H1 (cell line): ENCODE data around the gene NCEH1. TPM values are rescaled to one million over a fixed set of nuclear protein-coding genes. Genes with fewer than 3 reads are reported as not detected.

Experiments used
- GTF2F1 ChIP-seq: IDR thresholded peaks from 2 replicates; pipeline ENCODE4 v1.6.1; 2012; ENCODE audit warnings: low read depth, low read length, improper control_type of control experiment, borderline replicate concordance
- RXRA ChIP-seq: IDR thresholded peaks from 2 replicates; pipeline ENCODE4 v1.6.1; 2011; ENCODE audit warnings: low read depth, mild to moderate bottlenecking, low read length, moderate library complexity; ENCODE audit not compliant: insufficient read depth
- TAF7 ChIP-seq: optimal IDR thresholded peaks from 2 replicates; pipeline ENCODE3; 2011; ENCODE audit warnings: low read depth, mild to moderate bottlenecking, inconsistent platforms, low read length, moderate library complexity, borderline replicate concordance
- TCF12 ChIP-seq: IDR thresholded peaks from 2 replicates; pipeline ENCODE4 v1.6.1; 2011; ENCODE audit warnings: low read depth, mild to moderate bottlenecking, low read length
- polyA plus RNA-seq, 7 experiments: library from polyadenylated mRNA; depleted of rRNA in 3 of 7; stranded (reverse) in 5 of 7; unstranded in 2 of 7; fragments of >200 nt in 5 of 7; fragments of 200-250 nt in 2 of 7; gene quantifications; 1 replicate in 5 of 7; 2 replicates in 1 of 7; 4 replicates in 1 of 7; pipeline versions ENCODE4 v1.2.1 to v1.2.3, GENCODE V29; 2011 to 2013; ENCODE audit warnings: missing spikeins in 2 of 7, mixed read lengths in 2 of 7
- total RNA-seq: library from RNA; stranded (reverse); fragmentation: NEBNext Ultra II Directional; extraction: Animal tissue kit (Norgen Biotek cat#: 25700); gene quantifications from 2 replicates; pipeline ENCODE4 v1.2.1, GENCODE V29; 2021
- TF ChIP-seq, protein P1 (sequence below): IDR thresholded peaks from 2 replicates; pipeline ENCODE4 v1.6.1; 2012; ENCODE audit warnings: low read length, inconsistent platforms

The NCEH1 gene
- total and polyA plus RNA-seq, 2 of the 8 experiments (the other 6 are each of a cell fraction or from before 2014, with no cell fraction given), result 2.2 to 6.4 TPM

DNA sequence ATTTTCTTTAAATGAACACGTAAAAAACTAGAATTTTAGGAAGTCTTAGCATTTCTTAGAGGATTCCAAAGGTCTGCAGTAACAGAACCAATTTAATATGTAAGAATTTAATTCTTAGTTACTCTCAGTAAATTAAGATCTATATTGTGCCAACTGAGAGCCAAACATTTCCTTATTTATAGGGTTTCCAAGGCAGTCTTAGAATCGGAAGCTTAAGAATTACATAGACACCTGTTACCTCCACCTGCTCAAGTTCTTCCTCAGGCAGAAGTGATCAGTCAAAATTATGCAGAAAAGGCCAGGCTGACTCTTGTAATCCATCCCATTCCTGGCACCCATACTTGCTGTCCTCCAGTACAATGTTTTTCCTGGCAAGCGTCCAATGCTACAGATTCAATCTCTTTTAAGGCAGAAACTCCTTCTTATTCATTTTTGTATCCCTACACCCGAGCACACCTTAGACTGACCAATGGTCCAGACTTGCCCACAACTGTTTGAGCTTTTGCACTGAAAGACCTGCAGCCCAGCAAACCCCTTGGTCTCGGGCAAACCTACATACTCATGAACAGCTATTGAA, 64.3 kb downstream of the NCEH1 start (continued):
- no peak for TF ChIP-seq GTF2F1
- TF ChIP-seq, protein P1, sequence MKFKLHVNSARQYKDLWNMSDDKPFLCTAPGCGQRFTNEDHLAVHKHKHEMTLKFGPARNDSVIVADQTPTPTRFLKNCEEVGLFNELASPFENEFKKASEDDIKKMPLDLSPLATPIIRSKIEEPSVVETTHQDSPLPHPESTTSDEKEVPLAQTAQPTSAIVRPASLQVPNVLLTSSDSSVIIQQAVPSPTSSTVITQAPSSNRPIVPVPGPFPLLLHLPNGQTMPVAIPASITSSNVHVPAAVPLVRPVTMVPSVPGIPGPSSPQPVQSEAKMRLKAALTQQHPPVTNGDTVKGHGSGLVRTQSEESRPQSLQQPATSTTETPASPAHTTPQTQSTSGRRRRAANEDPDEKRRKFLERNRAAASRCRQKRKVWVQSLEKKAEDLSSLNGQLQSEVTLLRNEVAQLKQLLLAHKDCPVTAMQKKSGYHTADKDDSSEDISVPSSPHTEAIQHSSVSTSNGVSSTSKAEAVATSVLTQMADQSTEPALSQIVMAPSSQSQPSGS, result no peak
- TF ChIP-seq RXRA, result no peak
- TF ChIP-seq TAF7, result no peak
- no peak for TF ChIP-seq TCF12
